H9 (cell line): ENCODE data around the gene KCNJ10. TPM values are rescaled to one million over a fixed set of nuclear protein-coding genes. Genes with fewer than 3 reads are reported as not detected.
A peak's percentile ranks its signal among the peaks of the same experiment; 100 is the strongest.

ENCODE experiments used
- DNase-seq: peaks from one replicate; pipeline ENCODE4 v3.0.0-alpha.2; 2017
- H2AFZ ChIP-seq: one replicate; pipeline ENCODE4 v1.6.1; 2013; ENCODE audit warnings: mild to moderate bottlenecking, low read length, control low read depth, moderate library complexity
- H2AK5ac ChIP-seq: 2 replicates; pipeline ENCODE4 v1.6.1; 2013; ENCODE audit warnings: low read length, control low read depth, mixed read lengths; ENCODE audit not compliant: insufficient read length
- H2BK120ac ChIP-seq: one replicate; pipeline ENCODE4 v1.6.1; 2013; ENCODE audit warnings: low read depth, mild to moderate bottlenecking, low read length, control low read depth, inconsistent platforms; ENCODE audit not compliant: poor library complexity, severe bottlenecking
- H2BK12ac ChIP-seq: 2 replicates; pipeline ENCODE4 v1.6.1; 2013; ENCODE audit warnings: low read length, control low read depth, mixed read lengths, low read depth; ENCODE audit not compliant: insufficient read length
- H2BK15ac ChIP-seq: 2 replicates; pipeline ENCODE4 v1.6.1; 2013; ENCODE audit warnings: low read depth, low read length, control low read depth
- H2BK20ac ChIP-seq: one replicate; pipeline ENCODE4 v1.6.1; 2013; ENCODE audit warnings: low read depth, mild to moderate bottlenecking, low read length, control low read depth, inconsistent platforms; ENCODE audit not compliant: poor library complexity, severe bottlenecking
- H2BK5ac ChIP-seq: 2 replicates; pipeline ENCODE4 v1.6.1; 2013; ENCODE audit warnings: low read length, control low read depth, mixed read lengths; ENCODE audit not compliant: insufficient read length
- H3K14ac ChIP-seq: 2 replicates; pipeline ENCODE4 v1.6.1; 2013; ENCODE audit warnings: low read length, control low read depth; ENCODE audit not compliant: insufficient read depth
- H3K18ac ChIP-seq: 2 replicates; pipeline ENCODE4 v1.6.1; 2013; ENCODE audit warnings: low read depth, mild to moderate bottlenecking, mixed read lengths, low read length, control low read depth; ENCODE audit not compliant: insufficient read length
- H3K23ac ChIP-seq: 2 replicates; pipeline ENCODE4 v1.6.1; 2013; ENCODE audit warnings: low read length, control low read depth, mixed read lengths, low read depth; ENCODE audit not compliant: insufficient read length
- H3K23me2 ChIP-seq: 2 replicates; pipeline ENCODE4 v1.6.1; 2013; ENCODE audit warnings: low read depth, mild to moderate bottlenecking, mixed read lengths, low read length, control low read depth; ENCODE audit not compliant: insufficient read length, poor library complexity, severe bottlenecking
- H3K27ac ChIP-seq: 2 replicates; pipeline ENCODE4 v1.5.1; 2013; ENCODE audit warnings: low read length, control low read depth, mixed read lengths, low read depth; ENCODE audit not compliant: insufficient read length
- H3K27me3 ChIP-seq: 2 replicates; pipeline ENCODE4 v1.6.1; 2013; ENCODE audit warnings: low read length, control low read depth, inconsistent platforms; ENCODE audit not compliant: insufficient read depth
- H3K4ac ChIP-seq: 2 replicates; pipeline ENCODE4 v1.6.1; 2013; ENCODE audit warnings: low read depth, mild to moderate bottlenecking, control low read depth, inconsistent platforms, low read length, moderate library complexity
- H3K4me1 ChIP-seq: 2 replicates; pipeline ENCODE4 v1.6.1; 2013; ENCODE audit warnings: low read length, control low read depth, inconsistent platforms; ENCODE audit not compliant: insufficient read depth
- H3K4me2 ChIP-seq: 2 replicates; pipeline ENCODE4 v1.6.1; 2013; ENCODE audit warnings: low read length, control low read depth, mixed read lengths; ENCODE audit not compliant: insufficient read length, insufficient read depth
- H3K56ac ChIP-seq: 2 replicates; pipeline ENCODE4 v1.6.1; 2013; ENCODE audit warnings: low read depth, mild to moderate bottlenecking, mixed read lengths, low read length, control low read depth; ENCODE audit not compliant: insufficient read length
- H3K79me1 ChIP-seq: 2 replicates; pipeline ENCODE4 v1.6.1; 2013; ENCODE audit warnings: low read depth, mild to moderate bottlenecking, moderate library complexity, low read length, control low read depth, inconsistent platforms; ENCODE audit not compliant: insufficient read depth, poor library complexity, severe bottlenecking
- H3K79me2 ChIP-seq: 2 replicates; pipeline ENCODE4 v1.6.1; 2013; ENCODE audit warnings: low read length, control low read depth, inconsistent platforms; ENCODE audit not compliant: insufficient read depth
- H3K9ac ChIP-seq: 2 replicates; pipeline ENCODE4 v1.6.1; 2013; ENCODE audit warnings: low read length, control low read depth, mixed read lengths; ENCODE audit not compliant: insufficient read length; ENCODE audit errors: extremely low read depth
- H3K9me3 ChIP-seq: one replicate; pipeline ENCODE4 v1.6.1; 2013; ENCODE audit warnings: low read depth, low read length, inconsistent platforms; ENCODE audit not compliant: control insufficient read depth
- H3T11ph ChIP-seq: one replicate; pipeline ENCODE4 v1.6.1; 2013; ENCODE audit warnings: mild to moderate bottlenecking, low read length, control low read depth, inconsistent platforms
- H4K20me1 ChIP-seq: one replicate; pipeline ENCODE4 v1.6.1; 2013; ENCODE audit not compliant: control insufficient read depth, insufficient read length, insufficient read depth
- H4K5ac ChIP-seq: 2 replicates; pipeline ENCODE4 v1.6.1; 2013; ENCODE audit warnings: low read depth, mild to moderate bottlenecking, mixed read lengths, low read length, control low read depth; ENCODE audit not compliant: insufficient read length
- H4K8ac ChIP-seq: replicated peaks from 2 replicates; pipeline ENCODE4 v1.6.1; 2013; ENCODE audit warnings: low read length, control low read depth, mixed read lengths, low read depth; ENCODE audit not compliant: insufficient read length
- H4K91ac ChIP-seq: 2 replicates; pipeline ENCODE4 v1.6.1; 2013; ENCODE audit warnings: low read depth, mild to moderate bottlenecking, moderate library complexity, mixed read lengths, low read length, control low read depth; ENCODE audit not compliant: insufficient read length
- H3K27ac Mint-ChIP-seq, 3 experiments: 2 replicates in 2 of 3; 3 replicates in 1 of 3; pipeline ENCODE4 v1.8.0; 2020 to 2021; ENCODE audit warnings: mixed read lengths in 3 of 3, mild to moderate bottlenecking in 1 of 3, moderate library complexity in 1 of 3
- H3K27me3 Mint-ChIP-seq: 2 replicates; pipeline ENCODE4 v1.8.0; 2021; ENCODE audit warnings: low read depth, mild to moderate bottlenecking, moderate library complexity, mixed read lengths
- H3K36me3 Mint-ChIP-seq, 3 experiments: 2 replicates in 2 of 3; 3 replicates in 1 of 3; pipeline ENCODE4 v1.8.0; 2020 to 2021; ENCODE audit warnings: low read depth in 3 of 3, mixed read lengths in 3 of 3; ENCODE audit not compliant: insufficient read depth in 1 of 3
- H3K4me1 Mint-ChIP-seq, 2 experiments: 2 replicates each; pipeline ENCODE4 v1.8.0; 2020; ENCODE audit warnings: mixed read lengths in 2 of 2
- H3K4me3 Mint-ChIP-seq, 2 experiments: 2 replicates in 1 of 2; 3 replicates in 1 of 2; pipeline ENCODE4 v1.8.0; 2020 to 2021; ENCODE audit warnings: mild to moderate bottlenecking in 2 of 2, mixed read lengths in 2 of 2, moderate library complexity in 1 of 2
- H3K9me3 Mint-ChIP-seq, 2 experiments: 2 replicates in 1 of 2; 3 replicates in 1 of 2; pipeline ENCODE4 v1.8.0; 2020; ENCODE audit warnings: mild to moderate bottlenecking in 2 of 2, mixed read lengths in 2 of 2, moderate library complexity in 1 of 2
- CTCF ChIP-seq: fragments of 200-600 bp; sonication (generic); conservative IDR thresholded peaks from 3 replicates; pipeline ENCODE4 v1.8.0; 2021; ENCODE audit warnings: antibody characterized with exemption, mild to moderate bottlenecking
- total RNA-seq: library from RNA; stranded (reverse); gene quantifications from 2 replicates; pipeline ENCODE4 v1.2.1, GENCODE V29; 2021

KCNJ10 gene
- total RNA-seq, 1 experiment from 2014 or later = 0.44 TPM

- peaks cover 28 to 35% of the 10 kb centered on the region in 2 experiments for H3K4me1 Mint-ChIP-seq
These were observed 21.6 kb downstream of the KCNJ10 start for GRCh38 chr1:160048335-160048734.

More at GRCh38 chr1:160048335-160048734, 21.6 kb downstream of the KCNJ10 start:
- Histone ChIP-seq H4K20me1 (no peaks in the 10 kb centered on the region), H2AFZ (no peak overlapping the region), H3K4me2 (no peak overlapping the region), H3T11ph (no peak overlapping the region), H2BK15ac (no peak overlapping the region), H4K5ac (no peak overlapping the region), H3K23ac (no peak overlapping the region), H4K8ac (no peak overlapping the region), H3K79me2 (no peaks in the 10 kb centered on the region), H3K14ac (no peak overlapping the region), H4K91ac (no peak overlapping the region), H3K18ac (no peak overlapping the region), H3K23me2 (no peaks in the 10 kb centered on the region), H3K4ac (no peak overlapping the region), H2BK5ac (no peak overlapping the region), H3K27ac (no peak overlapping the region), H2AK5ac (no peak overlapping the region), H3K79me1 (no peaks in the 10 kb centered on the region), H3K9me3 (no peaks in the 10 kb centered on the region), H3K9ac (no peak overlapping the region), H2BK20ac (no peak overlapping the region), H3K27me3 (no peaks in the 10 kb centered on the region), H2BK120ac (no peak overlapping the region), H2BK12ac (no peak overlapping the region), H3K4me1 (peaks cover 6% of the 10 kb centered on the region; the same call in 1 of the 2 replicates), H3K56ac (no peak overlapping the region)
- H3K36me3 Mint-ChIP-seq = no peaks in the 10 kb centered on the region
- H3K9me3 Mint-ChIP-seq = no peaks in the 10 kb centered on the region
- H3K27me3 Mint-ChIP-seq = peaks cover 21% of the 10 kb centered on the region
- no peak for DNase-seq
- peak overlapping the region in 1 of 2 experiments; percentile 46; a peak in 3 of 5 replicates for H3K4me3 Mint-ChIP-seq
- no peak overlapping the region for H3K27ac Mint-ChIP-seq
- no peak for TF ChIP-seq CTCF
